OCI-LY3 (cell line): ENCODE data around the gene SV2B.

Source experiments
- H2AFZ ChIP-seq: fragments of 200-600, 300-600 bp; shearing (Covaris generic); 2 replicates; pipeline ENCODE4 v1.6.0; 2014; ENCODE audit warnings: antibody characterized with exemption, low read depth, low read length
- H3K27ac ChIP-seq: fragments of 200-600, 300-600 bp; sonication (generic); 2 replicates; pipeline ENCODE4 v1.5.1; 2014; ENCODE audit warnings: mild to moderate bottlenecking, low read length, moderate library complexity, mixed read lengths
- H3K27me3 ChIP-seq: fragments of 200-600, 300-600 bp; sonication (generic); 2 replicates; pipeline ENCODE4 v1.6.1; 2014; ENCODE audit warnings: low read depth, low read length, mixed read lengths
- H3K36me3 ChIP-seq: fragments of 200-600, 300-600 bp; sonication (generic); replicated peaks from 2 replicates; pipeline ENCODE3; 2014; ENCODE audit warnings: low read depth, low read length, mixed read lengths
- H3K4me1 ChIP-seq: fragments of 300-600, 200-600 bp; sonication (generic); 2 replicates; pipeline ENCODE4 v1.6.1; 2014; ENCODE audit warnings: low read length, mixed read lengths
- H3K4me2 ChIP-seq: fragments of 200-600, 300-600 bp; sonication (generic); 2 replicates; pipeline ENCODE4 v1.6.1; 2014; ENCODE audit warnings: low read length, mixed read lengths
- H3K4me3 ChIP-seq: fragments of 300-600, 200-600 bp; sonication (generic); 2 replicates; pipeline ENCODE4 v1.5.1; 2014; ENCODE audit warnings: antibody characterized with exemption, mild to moderate bottlenecking, low read length, moderate library complexity
- H3K79me2 ChIP-seq: fragments of 300-600, 200-600 bp; shearing (Covaris generic); 2 replicates; pipeline ENCODE4 v1.6.1; 2014; ENCODE audit warnings: mild to moderate bottlenecking, low read length, mixed read lengths
- H3K9ac ChIP-seq: fragments of 300-600, 200-600 bp; shearing (Covaris generic); 2 replicates; pipeline ENCODE4 v1.6.0; 2014; ENCODE audit warnings: mild to moderate bottlenecking, low read length, moderate library complexity
- H3K9me3 ChIP-seq: fragments of 200-600, 300-600 bp; shearing (Covaris generic); 2 replicates; pipeline ENCODE4 v1.6.1; 2014; ENCODE audit warnings: low read length, mixed read lengths; ENCODE audit not compliant: insufficient read depth
- H4K20me1 ChIP-seq: fragments of 200-600, 300-600 bp; sonication (generic); 2 replicates; pipeline ENCODE4 v1.6.1; 2016; ENCODE audit warnings: low read length, mixed read lengths; ENCODE audit not compliant: insufficient read depth
- CTCF ChIP-seq: fragments of 200-600, 300-600 bp; sonication (generic); IDR thresholded peaks from 2 replicates; pipeline ENCODE4 v1.5.1; 2014; ENCODE audit warnings: antibody characterized with exemption, low read length, low read depth
- EZH2phosphoT487 ChIP-seq: fragments of 200-600 bp; shearing (Covaris generic); IDR thresholded peaks from 2 replicates; pipeline ENCODE4 v1.6.1; 2018; ENCODE audit warnings: antibody characterized with exemption, mixed run types, low read depth

The SV2B gene

GRCh38 chr15:91122296-91122695 is 22.2 kb downstream of the SV2B start:
- Histone ChIP-seq H3K4me2 (no peak overlapping the region), H3K4me1 (no peaks in the 10 kb centered on the region), H3K79me2 (no peaks in the 10 kb centered on the region), H3K9me3 (no peaks in the 10 kb centered on the region), H3K9ac (no peak overlapping the region), H3K4me3 (no peak overlapping the region), H3K36me3 (no peaks in the 10 kb centered on the region), H3K27me3 (peaks cover 47% of the 10 kb centered on the region), H4K20me1 (no peaks in the 10 kb centered on the region), H2AFZ (no peak overlapping the region), H3K27ac (no peak overlapping the region)
- no peak for TF ChIP-seq CTCF

- Histone ChIP-seq H3K9me3 (no peaks in the 10 kb centered on the region), H3K4me2 (no peak overlapping the region), H3K27me3 (peaks cover 49% of the 10 kb centered on the region), H3K27ac (no peak overlapping the region), H3K79me2 (no peaks in the 10 kb centered on the region), H4K20me1 (no peaks in the 10 kb centered on the region), H3K36me3 (no peaks in the 10 kb centered on the region), H3K9ac (no peak overlapping the region), H3K4me1 (no peaks in the 10 kb centered on the region), H3K4me3 (no peak overlapping the region), H2AFZ (no peak overlapping the region)
- TF ChIP-seq CTCF = no peak
- TF ChIP-seq EZH2phosphoT487 = no peak
Observed at GRCh38 chr15:91124132-91124531, 24.1 kb downstream of the SV2B start.

GRCh38 chr15:91125162-91125561 is 25.1 kb downstream of the SV2B start:
- Histone ChIP-seq H2AFZ (no peak overlapping the region), H3K36me3 (no peaks in the 10 kb centered on the region), H3K4me3 (no peak overlapping the region), H4K20me1 (no peaks in the 10 kb centered on the region), H3K9ac (no peak overlapping the region), H3K27me3 (peaks cover 54% of the 10 kb centered on the region), H3K79me2 (no peaks in the 10 kb centered on the region), H3K9me3 (no peaks in the 10 kb centered on the region), H3K27ac (no peak overlapping the region), H3K4me1 (no peaks in the 10 kb centered on the region), H3K4me2 (no peak overlapping the region)
- TF ChIP-seq CTCF (no peak), EZH2phosphoT487 (no peak)

- Histone ChIP-seq H3K9me3 (no peaks in the 10 kb centered on the region), H2AFZ (no peak overlapping the region), H3K36me3 (no peaks in the 10 kb centered on the region), H3K27ac (no peak overlapping the region), H3K4me1 (no peaks in the 10 kb centered on the region), H4K20me1 (no peaks in the 10 kb centered on the region), H3K4me2 (no peak overlapping the region), H3K79me2 (no peaks in the 10 kb centered on the region), H3K9ac (no peak overlapping the region), H3K4me3 (no peak overlapping the region), H3K27me3 (peaks cover 60% of the 10 kb centered on the region)
- TF ChIP-seq CTCF (no peak), EZH2phosphoT487 (no peak)
Observed at GRCh38 chr15:91126080-91126479, 26.0 kb downstream of the SV2B start.
